H7 (cell line): ENCODE results near the gene SLC40A1. TPM values are rescaled to one million over a fixed set of nuclear protein-coding genes. Genes with fewer than 3 reads are reported as not detected.

ENCODE experiments used
- DNase-seq: peaks from one replicate; pipeline ENCODE4 v3.0.0; 2012
- H3K27me3 ChIP-seq: 2 replicates; pipeline ENCODE4 v1.6.0; 2011; ENCODE audit warnings: mild to moderate bottlenecking, low read length; ENCODE audit not compliant: control insufficient read depth, insufficient read depth
- H3K36me3 ChIP-seq: replicated peaks from 2 replicates; pipeline ENCODE4 v1.5.1; 2011; ENCODE audit warnings: low read length; ENCODE audit not compliant: control insufficient read depth, insufficient read depth
- H3K4me3 ChIP-seq: 2 replicates; pipeline ENCODE4 v1.5.1; 2011; ENCODE audit warnings: low read depth, mild to moderate bottlenecking, control low read depth, low read length, moderate library complexity; ENCODE audit not compliant: insufficient read depth
- total RNA-seq: library from RNA; depleted of rRNA; stranded (reverse); fragments of >200 nt; shearing (Covaris generic); gene quantifications from 2 replicates; pipeline ENCODE4 v1.2.3, GENCODE V29; 2014; rRNA removed

The SLC40A1 gene
- total RNA-seq: 0.55 and 1.9 TPM in 2 replicates

GRCh38 chr2:189580658-189581353, at the start of gene SLC40A1:
Gene SLC40A1, minus strand, starts transcription at chr2:189580786. Its CDS starts 326 bp downstream, at chr2:189580460.
- Histone ChIP-seq H3K4me3 (peak within 1 kb of the TSS; percentile 58), H3K27me3 (peaks cover 66% of the 10 kb centered on the region), H3K36me3 (no peaks in the 10 kb centered on the region)
- DNase-seq: peak; percentile 76

- no peak for DNase-seq
- no peaks in the 10 kb centered on the region for H3K36me3 ChIP-seq
- H3K4me3 ChIP-seq: no peak overlapping the region
- no peaks in the 10 kb centered on the region for H3K27me3 ChIP-seq
Measured at GRCh38 chr2:189629531-189630453, 49.2 kb upstream of the SLC40A1 start.

- DNase-seq: no peak
- Histone ChIP-seq H3K4me3 (no peak overlapping the region), H3K36me3 (no peaks in the 10 kb centered on the region), H3K27me3 (no peaks in the 10 kb centered on the region)
Measured at GRCh38 chr2:189628817-189629530, 48.4 kb upstream of the SLC40A1 start.

GRCh38 chr2:189627789-189628188, 47.2 kb upstream of the SLC40A1 start:
- Histone ChIP-seq H3K36me3 (no peaks in the 10 kb centered on the region), H3K4me3 (no peak overlapping the region), H3K27me3 (no peaks in the 10 kb centered on the region)
- no peak for DNase-seq

GRCh38 chr2:189625636-189626035, 45.0 kb upstream of the SLC40A1 start:
- Histone ChIP-seq H3K27me3 (no peaks in the 10 kb centered on the region), H3K36me3 (no peaks in the 10 kb centered on the region), H3K4me3 (no peak overlapping the region)
- DNase-seq: no peak

- DNase-seq: no peak
- H3K4me3 ChIP-seq: no peak overlapping the region
- H3K36me3 ChIP-seq: no peaks in the 10 kb centered on the region
- no peaks in the 10 kb centered on the region for H3K27me3 ChIP-seq
Measured at GRCh38 chr2:189624648-189625355, 44.2 kb upstream of the SLC40A1 start.

GRCh38 chr2:189623049-189623448, 42.5 kb upstream of the SLC40A1 start:
- H3K36me3 ChIP-seq: no peaks in the 10 kb centered on the region
- no peak overlapping the region for H3K4me3 ChIP-seq
- no peaks in the 10 kb centered on the region for H3K27me3 ChIP-seq
- DNase-seq: no peak

GRCh38 chr2:189621781-189622180, 41.2 kb upstream of the SLC40A1 start:
- Histone ChIP-seq H3K4me3 (no peak overlapping the region), H3K27me3 (no peaks in the 10 kb centered on the region), H3K36me3 (no peaks in the 10 kb centered on the region)
- no peak for DNase-seq

GRCh38 chr2:189618197-189618596, 37.6 kb upstream of the SLC40A1 start:
- no peak for DNase-seq
- H3K36me3 ChIP-seq: no peaks in the 10 kb centered on the region
- no peak overlapping the region for H3K4me3 ChIP-seq
- no peaks in the 10 kb centered on the region for H3K27me3 ChIP-seq

GRCh38 chr2:189614585-189614984, 34.0 kb upstream of the SLC40A1 start:
- no peak for DNase-seq
- no peak overlapping the region for H3K4me3 ChIP-seq
- no peaks in the 10 kb centered on the region for H3K27me3 ChIP-seq
- H3K36me3 ChIP-seq: no peaks in the 10 kb centered on the region

GRCh38 chr2:189613650-189614420, 33.2 kb upstream of the SLC40A1 start:
- no peak overlapping the region for H3K4me3 ChIP-seq
- no peak for DNase-seq
- no peaks in the 10 kb centered on the region for H3K36me3 ChIP-seq
- H3K27me3 ChIP-seq: no peaks in the 10 kb centered on the region

- DNase-seq: no peak
- no peak overlapping the region for H3K4me3 ChIP-seq
- no peaks in the 10 kb centered on the region for H3K27me3 ChIP-seq
- no peaks in the 10 kb centered on the region for H3K36me3 ChIP-seq
Measured at GRCh38 chr2:189613077-189613636, 32.6 kb upstream of the SLC40A1 start.

- no peaks in the 10 kb centered on the region for H3K27me3 ChIP-seq
Measured at GRCh38 chr2:189610700-189611099, 30.1 kb upstream of the SLC40A1 start.

More at GRCh38 chr2:189610700-189611099, 30.1 kb upstream of the SLC40A1 start:
- no peak overlapping the region for H3K4me3 ChIP-seq
- DNase-seq: no peak
- H3K36me3 ChIP-seq: no peaks in the 10 kb centered on the region
